ENCODE measurements around the gene VSIR.

VSIR gene

DNA sequence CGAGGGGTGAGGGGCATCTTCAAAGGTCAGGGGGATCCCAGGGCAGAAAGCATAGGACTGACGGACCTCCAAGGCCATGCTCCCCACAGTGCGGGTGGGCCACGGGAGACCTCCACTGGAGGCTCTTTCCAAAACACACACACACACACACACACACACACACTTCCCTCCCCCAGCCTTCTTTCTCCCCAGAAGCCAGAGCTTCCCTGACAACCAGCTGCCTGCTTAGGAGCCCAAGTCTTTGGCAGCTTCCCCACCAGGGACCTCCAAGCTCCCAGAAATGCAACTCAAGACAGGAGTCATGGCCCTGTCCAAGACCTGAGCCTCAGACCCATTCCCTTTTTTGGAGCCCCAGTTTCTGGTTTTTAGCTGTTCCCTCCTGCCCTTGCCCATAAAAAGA is 53.0 kb downstream of the VSIR start:
- DNase-seq (ENCODE audit: low read depth) = no peak
- H3K4me3 ChIP-seq (ENCODE audit: low read length) = no peak overlapping the region
- TF ChIP-seq, protein P1, sequence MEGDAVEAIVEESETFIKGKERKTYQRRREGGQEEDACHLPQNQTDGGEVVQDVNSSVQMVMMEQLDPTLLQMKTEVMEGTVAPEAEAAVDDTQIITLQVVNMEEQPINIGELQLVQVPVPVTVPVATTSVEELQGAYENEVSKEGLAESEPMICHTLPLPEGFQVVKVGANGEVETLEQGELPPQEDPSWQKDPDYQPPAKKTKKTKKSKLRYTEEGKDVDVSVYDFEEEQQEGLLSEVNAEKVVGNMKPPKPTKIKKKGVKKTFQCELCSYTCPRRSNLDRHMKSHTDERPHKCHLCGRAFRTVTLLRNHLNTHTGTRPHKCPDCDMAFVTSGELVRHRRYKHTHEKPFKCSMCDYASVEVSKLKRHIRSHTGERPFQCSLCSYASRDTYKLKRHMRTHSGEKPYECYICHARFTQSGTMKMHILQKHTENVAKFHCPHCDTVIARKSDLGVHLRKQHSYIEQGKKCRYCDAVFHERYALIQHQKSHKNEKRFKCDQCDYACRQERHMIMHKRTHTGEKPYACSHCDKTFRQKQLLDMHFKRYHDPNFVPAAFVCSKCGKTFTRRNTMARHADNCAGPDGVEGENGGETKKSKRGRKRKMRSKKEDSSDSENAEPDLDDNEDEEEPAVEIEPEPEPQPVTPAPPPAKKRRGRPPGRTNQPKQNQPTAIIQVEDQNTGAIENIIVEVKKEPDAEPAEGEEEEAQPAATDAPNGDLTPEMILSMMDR (conservative IDR thresholded peaks at IDR 0.05; ENCODE audit: low read depth, low read length) = no peak

GRCh38 chr10:71719464-71720201 is 53.7 kb downstream of the VSIR start, which contains the start of gene C10orf105:
TSS of gene C10orf105 (minus strand) at chr10:71719778. CDS start at chr10:71716337, 3,441 bp downstream.
- TF ChIP-seq, protein P1 (conservative IDR thresholded peaks at IDR 0.05; ENCODE audit: low read depth, low read length) = no peak
- no peak for DNase-seq (ENCODE audit: low read depth)
- no peak within 1 kb of the TSS for H3K4me3 ChIP-seq (ENCODE audit: low read length)

- H3K4me3 ChIP-seq (ENCODE audit: low read length) = no peak overlapping the region
- DNase-seq (ENCODE audit: low read depth) = no peak
- TF ChIP-seq, protein P1 (conservative IDR thresholded peaks at IDR 0.05; ENCODE audit: low read depth, low read length) = no peak
These were observed 54.3 kb downstream of the VSIR start for GRCh38 chr10:71719042-71719441.

DNA sequence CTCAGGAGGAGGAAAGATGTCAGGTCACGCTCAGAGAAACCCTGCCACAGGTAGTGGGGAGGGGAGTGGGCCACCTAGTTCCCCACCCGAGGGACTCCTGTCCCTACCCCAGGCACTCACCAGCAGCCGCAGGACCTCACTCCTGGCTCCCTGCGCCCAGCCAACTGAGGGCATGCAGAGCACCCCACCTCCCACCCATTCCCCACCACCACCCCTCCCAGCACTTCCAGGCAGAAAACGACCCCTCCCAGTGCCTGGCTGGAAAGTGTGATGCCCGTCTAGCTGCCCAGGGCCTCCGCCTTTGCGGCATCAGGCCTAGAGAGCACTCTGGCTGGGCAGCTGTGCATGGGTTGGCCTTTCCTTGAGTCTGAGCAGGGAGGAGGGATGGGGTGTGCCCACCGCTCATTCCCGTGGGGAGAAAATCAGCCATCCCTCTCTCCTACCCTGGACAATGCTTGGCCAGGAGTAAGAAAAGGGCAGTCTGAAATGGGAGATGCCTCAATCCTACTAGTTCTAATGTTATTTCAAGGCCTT is 55.1 kb downstream of the VSIR start:
- no peak overlapping the region for H3K4me3 ChIP-seq (ENCODE audit: low read length)

GRCh38 chr10:71717551-71717951 is 55.8 kb downstream of the VSIR start:
- no peak for DNase-seq (ENCODE audit: low read depth)
- TF ChIP-seq, protein P1 (conservative IDR thresholded peaks at IDR 0.05; ENCODE audit: low read depth, low read length) = no peak
- H3K4me3 ChIP-seq (ENCODE audit: low read length) = no peak overlapping the region

More for the DNA sequence above, 55.1 kb downstream of the VSIR start:
- TF ChIP-seq, protein P1 (conservative IDR thresholded peaks at IDR 0.05; ENCODE audit: low read depth, low read length) = no peak
- DNase-seq (ENCODE audit: low read depth) = no peak

- DNase-seq (ENCODE audit: low read depth) = no peak
- TF ChIP-seq, protein P1 (conservative IDR thresholded peaks at IDR 0.05; ENCODE audit: low read depth, low read length) = no peak
- H3K4me3 ChIP-seq (ENCODE audit: low read length) = no peak overlapping the region
These were observed 56.3 kb downstream of the VSIR start for GRCh38 chr10:71717056-71717455.

DNA sequence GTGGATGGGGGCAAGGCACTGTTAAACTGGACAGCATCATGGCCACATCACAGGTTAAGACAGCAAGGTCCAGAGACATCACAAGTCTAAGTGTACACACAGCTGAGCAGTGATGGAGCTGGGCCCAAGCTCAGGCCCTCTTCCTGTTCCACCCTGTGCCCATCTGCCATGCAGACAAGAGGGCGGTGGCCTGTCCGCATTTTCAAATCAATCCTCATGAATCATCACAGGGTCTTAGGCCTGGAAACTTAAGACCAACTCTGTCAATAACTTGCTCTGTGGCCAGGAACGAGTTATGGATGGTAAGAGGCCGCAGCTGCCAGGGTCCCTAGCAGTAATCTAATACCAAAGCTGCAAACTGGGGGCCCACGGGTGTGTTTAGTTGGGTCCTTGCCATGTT is 56.9 kb downstream of the VSIR start:
- DNase-seq (ENCODE audit: low read depth) = no peak
- no peak overlapping the region for H3K4me3 ChIP-seq (ENCODE audit: low read length)
- TF ChIP-seq, protein P1 (conservative IDR thresholded peaks at IDR 0.05; ENCODE audit: low read depth, low read length) = no peak
